IMR-90 (cell line): ENCODE data around the gene CDR2L.

Experiments used
- BHLHE40 ChIP-seq: fragments of 150-350 bp; IDR thresholded peaks from 2 replicates; pipeline ENCODE4 v1.6.1; 2016; ENCODE audit warnings: mild to moderate bottlenecking, low read depth, low read length
- FOS ChIP-seq: fragments of 150-350 bp; IDR thresholded peaks from 2 replicates; pipeline ENCODE4 v1.6.1; 2016; ENCODE audit warnings: low read depth, low read length
- MAFK ChIP-seq: IDR thresholded peaks from 2 replicates; pipeline ENCODE4 v1.6.1; 2012; ENCODE audit warnings: low read depth, low read length, improper control_type of control experiment
- MAZ ChIP-seq: IDR thresholded peaks from 2 replicates; pipeline ENCODE4 v1.6.1; 2012; ENCODE audit warnings: low read depth, mild to moderate bottlenecking, low read length, improper control_type of control experiment, moderate library complexity, borderline replicate concordance
- POLR2A ChIP-seq: IDR thresholded peaks from 2 replicates; pipeline ENCODE4 v1.6.1; 2012; ENCODE audit warnings: mild to moderate bottlenecking, low read depth, low read length
- RAD21 ChIP-seq: IDR thresholded peaks from 2 replicates; pipeline ENCODE4 v1.6.1; 2012; ENCODE audit warnings: low read length, improper control_type of control experiment
- RCOR1 ChIP-seq: IDR thresholded peaks from 2 replicates; pipeline ENCODE4 v1.6.1; 2012; ENCODE audit warnings: mild to moderate bottlenecking, low read length, improper control_type of control experiment; ENCODE audit not compliant: insufficient replicate concordance
- RFX5 ChIP-seq: IDR thresholded peaks from 2 replicates; pipeline ENCODE4 v1.8.0; 2012; ENCODE audit warnings: low read depth, mild to moderate bottlenecking, low read length, moderate library complexity
- SMC3 ChIP-seq: fragments of 150-350 bp; IDR thresholded peaks from 2 replicates; pipeline ENCODE4 v1.6.1; 2016; ENCODE audit warnings: low read depth, mild to moderate bottlenecking, antibody characterized with exemption, low read length, moderate library complexity
- TF ChIP-seq, protein P1 (sequence below): conservative IDR thresholded peaks from 2 replicates; pipeline ENCODE4 v1.5.1; 2012; ENCODE audit warnings: mild to moderate bottlenecking, low read depth, low read length, improper control_type of control experiment
- TF ChIP-seq, protein P2 (sequence below): fragments of 150-350 bp; IDR thresholded peaks from 2 replicates; pipeline ENCODE4 v1.6.1; 2017; ENCODE audit warnings: mild to moderate bottlenecking, antibody characterized with exemption, low read length, low read depth

DNA sequence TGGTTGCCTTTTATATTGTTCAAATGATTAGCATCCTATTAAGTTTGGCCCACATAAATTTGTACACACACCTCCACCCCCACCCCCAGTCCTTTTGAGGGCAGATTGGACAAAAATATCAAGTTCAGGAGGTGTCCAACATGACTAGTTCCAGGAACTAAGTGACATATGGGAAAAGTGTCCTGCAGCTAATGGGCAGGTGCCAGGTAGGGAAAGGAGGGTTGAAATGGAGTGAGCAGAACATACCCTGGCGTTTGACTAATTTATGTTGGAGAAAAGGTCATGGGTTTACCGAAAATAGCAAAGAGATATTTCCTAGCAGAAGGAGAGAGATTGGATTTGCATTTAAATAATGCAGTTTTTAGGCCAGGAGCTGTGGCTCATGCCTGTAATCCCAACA, 64.5 kb downstream of the CDR2L start:
- TF ChIP-seq, protein P1, sequence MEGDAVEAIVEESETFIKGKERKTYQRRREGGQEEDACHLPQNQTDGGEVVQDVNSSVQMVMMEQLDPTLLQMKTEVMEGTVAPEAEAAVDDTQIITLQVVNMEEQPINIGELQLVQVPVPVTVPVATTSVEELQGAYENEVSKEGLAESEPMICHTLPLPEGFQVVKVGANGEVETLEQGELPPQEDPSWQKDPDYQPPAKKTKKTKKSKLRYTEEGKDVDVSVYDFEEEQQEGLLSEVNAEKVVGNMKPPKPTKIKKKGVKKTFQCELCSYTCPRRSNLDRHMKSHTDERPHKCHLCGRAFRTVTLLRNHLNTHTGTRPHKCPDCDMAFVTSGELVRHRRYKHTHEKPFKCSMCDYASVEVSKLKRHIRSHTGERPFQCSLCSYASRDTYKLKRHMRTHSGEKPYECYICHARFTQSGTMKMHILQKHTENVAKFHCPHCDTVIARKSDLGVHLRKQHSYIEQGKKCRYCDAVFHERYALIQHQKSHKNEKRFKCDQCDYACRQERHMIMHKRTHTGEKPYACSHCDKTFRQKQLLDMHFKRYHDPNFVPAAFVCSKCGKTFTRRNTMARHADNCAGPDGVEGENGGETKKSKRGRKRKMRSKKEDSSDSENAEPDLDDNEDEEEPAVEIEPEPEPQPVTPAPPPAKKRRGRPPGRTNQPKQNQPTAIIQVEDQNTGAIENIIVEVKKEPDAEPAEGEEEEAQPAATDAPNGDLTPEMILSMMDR = no peak
- TF ChIP-seq, protein P2, sequence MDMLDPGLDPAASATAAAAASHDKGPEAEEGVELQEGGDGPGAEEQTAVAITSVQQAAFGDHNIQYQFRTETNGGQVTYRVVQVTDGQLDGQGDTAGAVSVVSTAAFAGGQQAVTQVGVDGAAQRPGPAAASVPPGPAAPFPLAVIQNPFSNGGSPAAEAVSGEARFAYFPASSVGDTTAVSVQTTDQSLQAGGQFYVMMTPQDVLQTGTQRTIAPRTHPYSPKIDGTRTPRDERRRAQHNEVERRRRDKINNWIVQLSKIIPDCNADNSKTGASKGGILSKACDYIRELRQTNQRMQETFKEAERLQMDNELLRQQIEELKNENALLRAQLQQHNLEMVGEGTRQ = no peak
- TF ChIP-seq BHLHE40 (no peak), MAZ (no peak), SMC3 (no peak), POLR2A (no peak), RAD21 (no peak), MAFK (no peak), RFX5 (no peak), FOS (no peak), RCOR1 (no peak)
